ENCODE results near the gene PEF1.
A peak's percentile ranks its signal among the peaks of the same experiment; 100 is the strongest.

DNA sequence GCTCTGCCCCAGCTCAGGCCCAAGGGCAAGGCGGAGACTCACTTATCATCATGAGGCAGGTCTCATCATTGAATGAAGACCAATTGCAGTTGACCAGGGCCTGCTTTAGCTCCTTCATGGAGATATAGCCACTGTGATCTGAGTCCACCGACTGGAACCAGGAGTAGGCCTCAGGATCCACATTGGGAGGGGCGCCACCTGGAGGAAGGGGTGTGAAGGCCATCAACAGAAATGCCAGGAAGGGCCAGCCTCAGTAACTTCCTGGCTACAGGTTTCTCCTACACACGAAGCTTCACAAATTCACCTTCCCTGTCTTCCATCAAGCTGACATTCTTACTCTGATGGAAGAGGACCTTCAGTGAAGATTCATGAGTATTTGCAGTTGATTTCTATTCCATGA is 11.6 kb downstream of the PEF1 start:
- TF ChIP-seq, protein P1, sequence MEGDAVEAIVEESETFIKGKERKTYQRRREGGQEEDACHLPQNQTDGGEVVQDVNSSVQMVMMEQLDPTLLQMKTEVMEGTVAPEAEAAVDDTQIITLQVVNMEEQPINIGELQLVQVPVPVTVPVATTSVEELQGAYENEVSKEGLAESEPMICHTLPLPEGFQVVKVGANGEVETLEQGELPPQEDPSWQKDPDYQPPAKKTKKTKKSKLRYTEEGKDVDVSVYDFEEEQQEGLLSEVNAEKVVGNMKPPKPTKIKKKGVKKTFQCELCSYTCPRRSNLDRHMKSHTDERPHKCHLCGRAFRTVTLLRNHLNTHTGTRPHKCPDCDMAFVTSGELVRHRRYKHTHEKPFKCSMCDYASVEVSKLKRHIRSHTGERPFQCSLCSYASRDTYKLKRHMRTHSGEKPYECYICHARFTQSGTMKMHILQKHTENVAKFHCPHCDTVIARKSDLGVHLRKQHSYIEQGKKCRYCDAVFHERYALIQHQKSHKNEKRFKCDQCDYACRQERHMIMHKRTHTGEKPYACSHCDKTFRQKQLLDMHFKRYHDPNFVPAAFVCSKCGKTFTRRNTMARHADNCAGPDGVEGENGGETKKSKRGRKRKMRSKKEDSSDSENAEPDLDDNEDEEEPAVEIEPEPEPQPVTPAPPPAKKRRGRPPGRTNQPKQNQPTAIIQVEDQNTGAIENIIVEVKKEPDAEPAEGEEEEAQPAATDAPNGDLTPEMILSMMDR (IDR thresholded peaks at IDR 0.05): peak; percentile 84
- no peak for TF ChIP-seq ZFX (IDR thresholded peaks at IDR 0.05; ENCODE audit: borderline replicate concordance)

Data from 22Rv1 (cell line).